K562 (cell line): ENCODE measurements around the gene C4BPB.

Experiments
- CHD2 ChIP-seq: IDR thresholded peaks from 2 replicates; pipeline ENCODE4 v1.6.1; 2011; ENCODE audit warnings: low read depth, low read length
- CREBBP ChIP-seq: IDR thresholded peaks from one replicate; pipeline ENCODE4 v1.6.1; 2012; ENCODE audit warnings: low read depth, mild to moderate bottlenecking, control low read depth, inconsistent platforms, low read length
- DPF2 ChIP-seq: fragments of 450-650 bp; IDR thresholded peaks from 2 replicates; pipeline ENCODE4 v1.6.1; 2016
- SAP30 ChIP-seq: fragments of 200-600 bp; sonication (generic); IDR thresholded peaks from 2 replicates; pipeline ENCODE4 v1.6.1; 2012; ENCODE audit warnings: borderline replicate concordance, low read depth, mild to moderate bottlenecking, moderate library complexity, low read length, control low read depth, inconsistent platforms; ENCODE audit not compliant: insufficient read depth, poor library complexity, severe bottlenecking
- ZNF583 ChIP-seq: fragments of 250-450 bp; sonication (Bioruptor Pico); IDR thresholded peaks from 2 replicates; pipeline ENCODE4 v1.4.0; 2020

DNA sequence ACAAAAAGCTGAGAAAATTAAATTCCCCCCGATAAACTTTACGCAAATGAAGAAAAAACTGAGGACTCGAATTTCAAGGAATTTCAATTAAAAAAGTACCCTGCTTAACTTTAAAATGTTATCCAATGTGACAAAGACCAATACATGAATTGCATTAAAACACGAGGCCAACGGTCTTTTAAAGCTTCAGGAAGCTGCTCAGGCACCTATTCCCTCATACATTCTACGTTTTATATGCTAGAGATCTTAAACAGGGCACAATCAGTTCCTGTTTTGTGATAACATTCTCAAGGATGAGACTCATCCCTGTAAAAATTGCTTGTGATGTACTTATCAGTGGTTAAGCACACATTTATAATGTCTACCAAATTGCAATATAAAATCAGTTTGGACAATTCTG lies 40.6 kb upstream of the C4BPB start:
- TF ChIP-seq ZNF583 (CRISPR knock-in tag) (no peak), DPF2 (no peak), SAP30 (no peak), CREBBP (no peak), CHD2 (no peak)
